Naive thymus-derived CD4-positive, alpha-beta T cell (primary cell): ENCODE measurements around the gene HELT. TPM values are rescaled to one million over a fixed set of nuclear protein-coding genes. Genes with fewer than 3 reads are reported as not detected.

Experiments
- ATAC-seq: fragments of 150-1000 bp; cut with Tn5 transposase; 2 replicates; pipeline ENCODE4 v1.10.0; 2021; ENCODE audit warnings: mild to moderate bottlenecking, moderate library complexity
- CTCF ChIA-PET: fragments of 350-600 bp; sonication (Branson Sonifier 250); formaldehyde crosslinking; loops from one replicate; lab custom pipeline; 2021; ENCODE audit warnings: antibody characterized with exemption; lab: Charles Lee
- POLR2A ChIA-PET: fragments of 350-600 bp; sonication (Branson Sonifier 250); formaldehyde crosslinking; loops from one replicate; lab custom pipeline; 2021; ENCODE audit warnings: antibody characterized with exemption, inconsistent platforms; lab: Charles Lee
- DNase-seq, 9 donors: peaks; one replicate each; pipeline versions ENCODE4 v3.0.0 to v3.0.0-alpha.2; 2020 to 2022; ENCODE audit warnings: mixed read lengths in 1 of 9
- H3K27ac ChIP-seq: one replicate; pipeline ENCODE4 v1.7.0; 2013; ENCODE audit warnings: mild to moderate bottlenecking, low read depth, low read length, moderate library complexity
- H3K27me3 ChIP-seq, 2 donors: one replicate each; pipeline ENCODE4 v1.7.0; 2013; ENCODE audit warnings: low read length in 2 of 2, mild to moderate bottlenecking in 2 of 2, moderate library complexity in 2 of 2; ENCODE audit not compliant: control insufficient read depth in 2 of 2, insufficient read depth in 2 of 2
- H3K36me3 ChIP-seq, 3 experiments: 1 replicate in 2 of 3; 2 replicates in 1 of 3; pipeline ENCODE4 v1.7.0; 2013; ENCODE audit warnings: low read length in 3 of 3, mild to moderate bottlenecking in 3 of 3, moderate library complexity in 1 of 3; ENCODE audit not compliant: insufficient read depth in 3 of 3, control insufficient read depth in 2 of 3
- H3K4me1 ChIP-seq, 2 donors: one replicate each; pipeline ENCODE4 v1.7.0; 2013; ENCODE audit warnings: low read length in 2 of 2, mild to moderate bottlenecking in 2 of 2, moderate library complexity in 1 of 2; ENCODE audit not compliant: control insufficient read depth in 2 of 2, insufficient read depth in 2 of 2
- H3K4me3 ChIP-seq: 2 replicates; pipeline ENCODE4 v1.7.0; 2013; ENCODE audit warnings: mild to moderate bottlenecking, low read length
- H3K9me3 ChIP-seq, 3 experiments: 1 replicate in 2 of 3; 2 replicates in 1 of 3; pipeline ENCODE4 v1.7.0; 2013; ENCODE audit warnings: low read length in 3 of 3; ENCODE audit not compliant: control insufficient read depth in 2 of 3
- H3K27ac Mint-ChIP-seq, 9 donors: one replicate each; pipeline ENCODE4 v1.8.0; 2020 to 2022; ENCODE audit warnings: mixed read lengths in 9 of 9, mild to moderate bottlenecking in 8 of 9, moderate library complexity in 5 of 9, inconsistent platforms in 2 of 9
- H3K27me3 Mint-ChIP-seq, 5 donors: one replicate each; pipeline ENCODE4 v1.8.0; 2021 to 2022; ENCODE audit warnings: mixed read lengths in 5 of 5, mild to moderate bottlenecking in 1 of 5
- H3K36me3 Mint-ChIP-seq, 5 donors: one replicate each; pipeline ENCODE4 v1.8.0; 2020 to 2022; ENCODE audit warnings: mixed read lengths in 5 of 5, mild to moderate bottlenecking in 3 of 5, inconsistent platforms in 1 of 5
- H3K4me1 Mint-ChIP-seq, 7 donors: one replicate each; pipeline ENCODE4 v1.8.0; 2020 to 2022; ENCODE audit warnings: mixed read lengths in 7 of 7, mild to moderate bottlenecking in 3 of 7, inconsistent platforms in 1 of 7
- H3K4me3 Mint-ChIP-seq, 10 donors: one replicate each; pipeline ENCODE4 v1.8.0; 2020 to 2022; ENCODE audit warnings: mild to moderate bottlenecking in 10 of 10, mixed read lengths in 10 of 10, moderate library complexity in 6 of 10, inconsistent platforms in 2 of 10
- H3K9me3 Mint-ChIP-seq, 11 donors: one replicate each; pipeline ENCODE4 v1.8.0; 2020 to 2022; ENCODE audit warnings: mixed read lengths in 11 of 11, mild to moderate bottlenecking in 4 of 11, inconsistent platforms in 1 of 11, moderate library complexity in 1 of 11
- intact Hi-C, 2 donors: fragments of 100-400 bp; cut with micrococcal nuclease; formaldehyde crosslinking; loops; one replicate each; pipeline ENCODE4 v1.15.1; 2023
- polyA plus RNA-seq, 2 donors: library from polyadenylated mRNA; unstranded; fragments of 300-500 nt; fragmentation: Illumina TruSeq; gene quantifications; one replicate each; pipeline ENCODE4 v1.2.3, GENCODE V29; 2021
- total RNA-seq, 6 experiments: library from RNA in 5 of 6; stranded (reverse) in 5 of 6; gene quantifications; 1 replicate in 5 of 6; 2 replicates in 1 of 6; pipeline ENCODE4 v1.2.3 and lab custom pipeline; 2021 to 2026

The HELT gene
- total and polyA plus RNA-seq, 7 experiments from 2014 or later = not detected

DNA sequence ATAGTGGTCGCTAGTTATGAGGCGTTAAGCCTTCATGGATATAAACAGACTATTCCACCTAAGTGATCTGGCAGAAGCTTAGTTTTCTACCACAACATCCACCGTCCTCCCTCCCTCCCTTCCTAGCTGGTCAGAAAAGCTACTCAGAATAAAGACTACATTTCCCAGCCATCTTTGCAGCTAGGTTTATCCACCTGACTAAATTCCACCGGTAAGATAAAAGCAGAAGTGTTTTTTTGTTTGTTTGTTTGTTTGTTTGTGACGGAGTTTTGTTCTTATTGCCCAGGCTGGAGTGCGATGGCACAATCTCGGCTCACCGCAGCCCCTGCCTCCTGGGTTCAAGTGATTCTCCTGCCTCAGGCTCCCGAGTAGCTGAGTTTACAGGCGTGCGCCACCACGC is 44.3 kb downstream of the HELT start:
- Mint-ChIP-seq H3K4me1 (no peaks in the 10 kb centered on the region), H3K36me3 (no peaks in the 10 kb centered on the region), H3K4me3 (no peak overlapping the region), H3K27me3 (peaks cover 4 to 29% (median 12%) of the 10 kb centered on the region in 5 donors), H3K27ac (no peak overlapping the region), H3K9me3 (peaks cover 0 to 8% (median 0%) of the 10 kb centered on the region in 11 donors)
- ATAC-seq (no peak), DNase-seq (no peak)
- H3K4me1 ChIP-seq = no peaks in the 10 kb centered on the region
- ChIA-PET POLR2A (no interaction called here), CTCF (interaction anchor here (1.6 kb wide), 1 partner anchor 34 kb away, joined by 3 read pairs; no protein-coding TSS in a partner anchor)
- no peaks in the 10 kb centered on the region for H3K36me3 ChIP-seq
- no peak overlapping the region for H3K27ac ChIP-seq
- no peak overlapping the region for H3K4me3 ChIP-seq
- no peaks in the 10 kb centered on the region for H3K27me3 ChIP-seq
- intact Hi-C loops = no loop called here
- no peaks in the 10 kb centered on the region for H3K9me3 ChIP-seq

DNA sequence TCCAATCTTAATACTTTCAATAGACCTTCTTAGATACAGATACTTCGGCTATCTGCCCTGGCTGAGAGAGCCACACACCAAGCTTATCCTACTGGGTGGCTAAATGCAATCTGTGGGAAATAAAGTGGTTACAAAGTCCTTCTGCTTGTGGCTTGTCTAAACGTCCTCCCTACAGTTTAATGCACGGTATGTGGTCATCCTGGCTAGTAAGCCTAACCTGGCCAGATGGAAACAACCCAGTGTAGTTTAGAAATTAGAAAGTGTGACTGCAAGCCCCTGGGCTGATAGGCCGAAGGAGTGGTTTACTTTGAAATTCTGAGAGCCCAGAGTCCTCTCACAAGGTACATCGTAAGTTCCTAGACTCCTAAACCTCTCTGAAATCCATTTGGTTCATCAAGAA is 47.9 kb downstream of the HELT start:
- H3K9me3 ChIP-seq = no peaks in the 10 kb centered on the region
- CTCF ChIA-PET = interaction anchor here (0.5 kb wide), 1 partner anchor 48 kb away, joined by 3 read pairs; the partner anchor contains the start of gene HELT
- H3K4me3 ChIP-seq = no peak overlapping the region
- H3K4me1 ChIP-seq = no peaks in the 10 kb centered on the region
- Mint-ChIP-seq H3K9me3 (peaks cover 0 to 6% (median 0%) of the 10 kb centered on the region in 11 donors), H3K4me3 (no peak overlapping the region), H3K27ac (no peak overlapping the region), H3K4me1 (no peaks in the 10 kb centered on the region), H3K27me3 (peaks cover 0 to 25% (median 21%) of the 10 kb centered on the region in 5 donors), H3K36me3 (no peaks in the 10 kb centered on the region)
- DNase-seq (no peak), ATAC-seq (no peak)
- no peaks in the 10 kb centered on the region for H3K27me3 ChIP-seq
- intact Hi-C loops = no loop called here
- POLR2A ChIA-PET = no interaction called here
- no peaks in the 10 kb centered on the region for H3K36me3 ChIP-seq
- no peak overlapping the region for H3K27ac ChIP-seq

DNA sequence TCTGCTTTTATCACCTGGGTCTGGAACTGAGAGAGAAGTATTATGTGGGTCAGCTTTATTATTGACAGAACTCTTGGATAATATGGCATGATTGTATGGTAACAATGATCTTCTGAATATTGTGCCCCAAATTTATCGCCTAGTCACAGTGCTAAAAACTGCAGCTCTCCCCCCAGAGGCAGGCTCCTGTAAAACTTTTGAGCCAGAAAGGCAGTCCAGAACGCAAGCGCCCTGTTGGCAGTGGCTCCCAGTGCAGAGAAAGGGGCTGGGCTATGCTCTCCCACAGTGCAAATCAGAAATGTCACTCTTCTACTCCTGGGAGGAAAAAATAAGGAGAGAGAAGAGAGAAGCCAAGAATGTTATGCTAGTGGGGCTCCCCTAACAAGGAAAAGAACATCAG is 50.5 kb downstream of the HELT start:
- CTCF ChIA-PET = no interaction called here
- H3K9me3 Mint-ChIP-seq = no peaks in the 10 kb centered on the region
- no peak overlapping the region for H3K27ac Mint-ChIP-seq
- Histone ChIP-seq H3K4me1 (no peaks in the 10 kb centered on the region), H3K36me3 (no peaks in the 10 kb centered on the region), H3K27ac (no peak overlapping the region), H3K27me3 (no peaks in the 10 kb centered on the region), H3K4me3 (no peak overlapping the region), H3K9me3 (no peaks in the 10 kb centered on the region)
- no peak overlapping the region for H3K4me3 Mint-ChIP-seq
- POLR2A ChIA-PET = no interaction called here
- DNase-seq (no peak), ATAC-seq (no peak)
- H3K36me3 Mint-ChIP-seq = no peaks in the 10 kb centered on the region
- no peaks in the 10 kb centered on the region for H3K4me1 Mint-ChIP-seq
- peaks cover 7 to 31% (median 25%) of the 10 kb centered on the region in 5 donors for H3K27me3 Mint-ChIP-seq
- intact Hi-C loops = no loop called here

Other genes starting within 250 kb of the HELT start
- gene ACSL1, start 192.5 kb upstream of the HELT start, total RNA-seq = 10 to 100 TPM in 4 of 5 experiments, 1 to 10 TPM in 1; 9.5 to 80.1 (median 20.4) TPM
- gene ACSL1, start 192.5 kb upstream of the HELT start, polyA plus RNA-seq = 1 to 10 TPM; 5.7 to 6.2 TPM
- 1 to 10 TPM in 4 of 5 experiments, under 1 TPM in 1; 0.60 to 7.2 (median 4.9) TPM for gene SLC25A4, start 124.8 kb downstream of the HELT start, total RNA-seq
- gene SLC25A4, start 124.8 kb downstream of the HELT start, polyA plus RNA-seq = 1 to 10 TPM; 2.7 to 3.8 TPM
- gene CFAP97, start 185.5 kb downstream of the HELT start, total RNA-seq = 10 to 100 TPM; 23.6 to 46.5 (median 38.0) TPM
- 100 to 1,000 TPM in 1 of 2 donors, 10 to 100 TPM in 1; 95.4 to 103 TPM for gene CFAP97, start 185.5 kb downstream of the HELT start, polyA plus RNA-seq
- 10 to 100 TPM in 3 of 5 experiments, 1 to 10 TPM in 2; 8.0 to 18.9 (median 14.3) TPM for gene SNX25, start 191.1 kb downstream of the HELT start, total RNA-seq
- 1 to 10 TPM; 3.9 to 4.3 TPM for gene SNX25, start 191.1 kb downstream of the HELT start, polyA plus RNA-seq